Endothelial cell of umbilical vein (primary cell): ENCODE data around the gene NARS2. TPM values are rescaled to one million over a fixed set of nuclear protein-coding genes. Genes with fewer than 3 reads are reported as not detected.

ENCODE experiments used
- BruUV-seq: library from RNA; stranded (reverse); fragments of 400-500 nt; replicated peaks from 2 replicates; lab custom pipeline; 2021; lab: Mats Ljungman, UMichigan
- CTCF ChIA-PET: fragments of 300-600, 350-600 bp; sonication (Branson Sonifier 250); formaldehyde crosslinking; loops from one replicate; lab custom pipeline; 2021; ENCODE audit warnings: antibody characterized with exemption, inconsistent platforms; lab: Charles Lee
- POLR2A ChIA-PET: fragments of 300-600, 350-600 bp; sonication (Branson Sonifier 250); formaldehyde crosslinking; loops from one replicate; lab custom pipeline; 2021; ENCODE audit warnings: antibody characterized with exemption, inconsistent platforms; lab: Charles Lee
- DNase-seq: peaks from one replicate; pipeline ENCODE4 v3.0.0-alpha.2; 2011; ENCODE audit warnings: low read depth, low spot score
- FAIRE-seq: peaks from 2 replicates; lab custom pipeline; 2011; peaks lifted over from hg19 to GRCh38; lab: Jason Lieb, UNC
- H2AFZ ChIP-seq: 2 replicates; pipeline ENCODE4 v1.6.0; 2012; ENCODE audit warnings: low read depth, low read length, control low read depth, inconsistent platforms
- H3K27ac ChIP-seq: 2 replicates; pipeline ENCODE4 v1.5.1; 2011; ENCODE audit warnings: low read depth, mild to moderate bottlenecking, control low read depth, low read length, moderate library complexity; ENCODE audit not compliant: insufficient read depth
- H3K27me3 ChIP-seq, 2 experiments: 2 replicates each; pipeline versions ENCODE4 v1.6.0 to v1.6.1; 2011; ENCODE audit warnings: low read length in 2 of 2, mixed read lengths in 1 of 2; ENCODE audit not compliant: control insufficient read depth in 2 of 2, insufficient read depth in 2 of 2
- H3K36me3 ChIP-seq, 2 experiments: 2 replicates in 1 of 2; 3 replicates in 1 of 2; pipeline ENCODE4 v1.5.1; 2011; ENCODE audit warnings: low read length in 2 of 2, mild to moderate bottlenecking in 1 of 2, moderate library complexity in 1 of 2; ENCODE audit not compliant: control insufficient read depth in 2 of 2, insufficient read depth in 2 of 2; ENCODE audit errors: extremely low read depth in 1 of 2
- H3K4me1 ChIP-seq: 3 replicates; pipeline ENCODE4 v1.5.1; 2011; ENCODE audit warnings: mild to moderate bottlenecking, low read length; ENCODE audit not compliant: control insufficient read depth, insufficient read depth; ENCODE audit errors: extremely low read depth
- H3K4me2 ChIP-seq: 2 replicates; pipeline ENCODE4 v1.6.1; 2011; ENCODE audit warnings: low read length, control low read depth, mixed read lengths; ENCODE audit not compliant: insufficient read depth
- H3K4me3 ChIP-seq, 3 experiments: fragments of 200-600 bp in 1 of 3; sonication (generic), shearing (Covaris generic) in 1 of 3; replicated peaks in 1 of 3; 2 replicates each; pipeline ENCODE4 v1.5.1; 2011 to 2016; ENCODE audit warnings: control low read depth in 3 of 3, low read length in 3 of 3, mild to moderate bottlenecking in 2 of 3, inconsistent platforms in 1 of 3, low read depth in 1 of 3, moderate library complexity in 1 of 3; ENCODE audit not compliant: insufficient read depth in 1 of 3
- H3K79me2 ChIP-seq: 2 replicates; pipeline ENCODE4 v1.6.0; 2012; ENCODE audit warnings: low read length, inconsistent platforms; ENCODE audit not compliant: control insufficient read depth, insufficient read depth
- H3K9ac ChIP-seq: replicated peaks from 2 replicates; pipeline ENCODE3; 2011; ENCODE audit warnings: low read length, control low read depth; ENCODE audit not compliant: insufficient read depth; ENCODE audit errors: extremely low read depth
- H3K9me1 ChIP-seq: replicated peaks from 3 replicates; pipeline ENCODE4 v1.6.0; 2011; ENCODE audit warnings: mild to moderate bottlenecking, low read length; ENCODE audit not compliant: control insufficient read depth, insufficient read depth; ENCODE audit errors: extremely low read depth
- H3K9me3 ChIP-seq: replicated peaks from 2 replicates; pipeline ENCODE4 v1.5.1; 2012; ENCODE audit warnings: low read length, inconsistent platforms; ENCODE audit not compliant: control insufficient read depth, insufficient read depth
- H4K20me1 ChIP-seq: replicated peaks from 2 replicates; pipeline ENCODE3; 2011; ENCODE audit warnings: mild to moderate bottlenecking, low read length; ENCODE audit not compliant: control insufficient read depth, insufficient read depth; ENCODE audit errors: extremely low read depth
- CTCF ChIP-seq, 2 donors: IDR thresholded peaks; 1 replicate in 1 of 2; 2 replicates in 1 of 2; pipeline ENCODE4 v1.5.1; 2011; ENCODE audit warnings: low read length in 2 of 2, mild to moderate bottlenecking in 2 of 2, moderate library complexity in 2 of 2, control low read depth in 1 of 2, inconsistent platforms in 1 of 2, low read depth in 1 of 2; ENCODE audit not compliant: insufficient read depth in 1 of 2; ENCODE audit errors: extremely low read depth in 1 of 2
- FOS ChIP-seq: IDR thresholded peaks from 2 replicates; pipeline ENCODE4 v1.6.1; 2011; ENCODE audit warnings: mild to moderate bottlenecking, low read length, moderate library complexity, borderline replicate concordance; ENCODE audit not compliant: insufficient read depth
- GATA2 ChIP-seq: IDR thresholded peaks from 2 replicates; pipeline ENCODE4 v1.7.0; 2011; ENCODE audit warnings: low read depth, mild to moderate bottlenecking, moderate library complexity, mixed read lengths, low read length; ENCODE audit not compliant: insufficient read length, insufficient read depth
- JUN ChIP-seq: IDR thresholded peaks from 2 replicates; pipeline ENCODE4 v1.6.1; 2011; ENCODE audit warnings: borderline replicate concordance, low read depth; ENCODE audit not compliant: insufficient read length, insufficient read depth
- MAX ChIP-seq: IDR thresholded peaks from 2 replicates; pipeline ENCODE4 v1.6.1; 2011; ENCODE audit not compliant: insufficient read depth, insufficient read length
- MYC ChIP-seq: IDR thresholded peaks from one replicate; pipeline ENCODE4 v1.6.1; 2011; ENCODE audit warnings: mild to moderate bottlenecking, low read depth, low read length
- POLR2A ChIP-seq: IDR thresholded peaks from 2 replicates; pipeline ENCODE4 v1.6.1; 2012; ENCODE audit warnings: low read depth, mild to moderate bottlenecking, control low read depth, low read length
- dilution Hi-C: fragments of 300-500 bp; cut with MboI; formaldehyde crosslinking; loops from one replicate; pipeline ENCODE4 v1.15.0; 2019; ENCODE audit warnings: low sequenced_read_pairs; ENCODE audit not compliant: extremely low pct_ligation_motif_present
- intact Hi-C: fragments of 100-400 bp; cut with micrococcal nuclease; formaldehyde crosslinking; loops from one replicate; pipeline ENCODE4 v1.10.0; 2022
- polyA plus RNA-seq, 4 experiments: library from polyadenylated mRNA; depleted of rRNA in 3 of 4; stranded (reverse) in 3 of 4; unstranded in 1 of 4; fragments of >200 nt; gene quantifications; 2 replicates each; pipeline versions ENCODE4 v1.2.1 to v1.2.3, GENCODE V29; 2011 to 2012; ENCODE audit warnings: missing spikeins in 1 of 4
- total RNA-seq: library from RNA; stranded (reverse); gene quantifications from 2 replicates; pipeline ENCODE4 v1.2.3, GENCODE V29; 2021

Gene NARS2
- total and polyA plus RNA-seq, 2 donors (not counting 3 experiments of a cell fraction or from before 2014, with no cell fraction given), result 6.9 to 16.7 TPM

- H3K9ac ChIP-seq, result no peak overlapping the region
- no peaks in the 10 kb centered on the region for H3K9me1 ChIP-seq
- no peak overlapping the region for H3K27ac ChIP-seq
- H3K79me2 ChIP-seq, result no peaks in the 10 kb centered on the region
- intact Hi-C loops (no loop called here), dilution Hi-C loops (no loop called here)
- POLR2A ChIA-PET, result no interaction called here
- H3K27me3 ChIP-seq, result no peaks in the 10 kb centered on the region
- no peak overlapping the region for H3K4me2 ChIP-seq
- no peak for FAIRE-seq
- H3K9me3 ChIP-seq, result no peaks in the 10 kb centered on the region
- CTCF ChIA-PET, result interaction anchor here (2.5 kb wide), 1 partner anchor 25 kb away, joined by 9 read pairs; no protein-coding TSS in a partner anchor
- no peak overlapping the region for H3K4me3 ChIP-seq
- DNase-seq, result no peak
- H4K20me1 ChIP-seq, result no peaks in the 10 kb centered on the region
- no TSS peak for BruUV-seq
- no peaks in the 10 kb centered on the region for H3K36me3 ChIP-seq
- no peak overlapping the region for H2AFZ ChIP-seq
- TF ChIP-seq FOS (no peak), JUN (no peak), MAX (no peak), GATA2 (no peak), MYC (no peak)
- peaks cover 6% of the 10 kb centered on the region for H3K4me1 ChIP-seq
Observed at GRCh38 chr11:78539506-78539905, 35.2 kb downstream of the NARS2 start.

- FAIRE-seq, result no peak
- no TSS peak for BruUV-seq
- dilution Hi-C loops (no loop called here), intact Hi-C loops (no loop called here)
- Histone ChIP-seq H3K27ac (no peak overlapping the region), H3K4me2 (no peak overlapping the region), H2AFZ (no peak overlapping the region), H3K79me2 (no peaks in the 10 kb centered on the region), H3K9me3 (no peaks in the 10 kb centered on the region), H3K9ac (no peak overlapping the region), H3K27me3 (no peaks in the 10 kb centered on the region), H3K9me1 (no peaks in the 10 kb centered on the region), H3K4me1 (no peaks in the 10 kb centered on the region), H3K4me3 (no peak overlapping the region), H4K20me1 (no peaks in the 10 kb centered on the region), H3K36me3 (no peaks in the 10 kb centered on the region)
- POLR2A ChIA-PET, result no interaction called here
- no peak for DNase-seq
- CTCF ChIA-PET, result interaction anchor here (1.3 to 1.6 kb wide), 3 partner anchors 11 to 27 kb away, joined by 4 to 7 read pairs (median 5); no protein-coding TSS in a partner anchor
- TF ChIP-seq JUN (no peak), CTCF (IDR thresholded peaks at IDR 0.05; ENCODE audit: extremely low read depth in 1 of 2, insufficient read depth in 1 of 2, low read depth in 1 of 2, low read length in 2 of 2) (no peak), POLR2A (no peak)
Observed at GRCh38 chr11:78536933-78537332, 37.7 kb downstream of the NARS2 start.
